HCT116 (cell line): Measurements from ENCODE around the gene ATP1B3.

Experiments used
- ELF1 ChIP-seq: IDR thresholded peaks from 2 replicates; pipeline ENCODE4 v1.6.1; 2012; ENCODE audit warnings: low read depth, borderline replicate concordance
- EZH2 ChIP-seq: fragments of 200-600 bp; sonication (generic); IDR thresholded peaks from 2 replicates; pipeline ENCODE4 v1.6.1; 2017; ENCODE audit warnings: antibody characterized with exemption, mixed run types
- EZH2phosphoT487 ChIP-seq: fragments of 200-600 bp; IDR thresholded peaks from 2 replicates; pipeline ENCODE4 v1.6.1; 2018; ENCODE audit warnings: antibody characterized with exemption, borderline replicate concordance
- POLR2AphosphoS5 ChIP-seq: IDR thresholded peaks from 2 replicates; pipeline ENCODE4 v1.6.1; 2011; ENCODE audit warnings: mild to moderate bottlenecking, low read depth, low read length, moderate library complexity
- TF ChIP-seq, protein P1 (sequence below), 3 experiments: fragments of 200-600 bp in 1 of 3; sonication (generic) in 1 of 3; IDR thresholded peaks in 2 of 3; conservative IDR thresholded peaks in 1 of 3; 2 replicates each; pipeline ENCODE4 v1.5.1; 2012 to 2017; ENCODE audit warnings: low read depth in 2 of 3, low read length in 2 of 3, antibody characterized with exemption in 1 of 3, borderline replicate concordance in 1 of 3, control low read depth in 1 of 3, mild to moderate bottlenecking in 1 of 3, mixed read lengths in 1 of 3, mixed run types in 1 of 3, moderate library complexity in 1 of 3; ENCODE audit not compliant: insufficient read depth in 1 of 3

DNA sequence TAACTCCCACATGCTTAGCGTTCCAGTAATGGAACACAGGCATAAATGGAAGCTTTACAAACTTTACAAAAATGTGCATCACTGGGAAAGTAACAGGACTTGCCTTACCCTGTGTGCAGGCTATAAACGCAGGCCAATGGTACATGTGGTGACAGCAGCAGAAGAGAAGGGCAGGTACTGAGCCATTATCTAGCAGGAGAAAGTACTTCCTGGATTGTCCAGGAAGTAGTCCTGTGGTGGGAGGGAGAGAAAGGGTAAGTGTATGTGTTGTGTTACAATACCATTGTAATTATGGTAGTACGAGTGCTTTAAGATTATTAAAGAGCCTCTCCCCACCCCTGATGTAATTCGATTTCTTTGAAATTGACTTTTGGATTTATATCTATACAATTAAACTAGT is 5.3 kb downstream of the ATP1B3 start:
- TF ChIP-seq, protein P1, sequence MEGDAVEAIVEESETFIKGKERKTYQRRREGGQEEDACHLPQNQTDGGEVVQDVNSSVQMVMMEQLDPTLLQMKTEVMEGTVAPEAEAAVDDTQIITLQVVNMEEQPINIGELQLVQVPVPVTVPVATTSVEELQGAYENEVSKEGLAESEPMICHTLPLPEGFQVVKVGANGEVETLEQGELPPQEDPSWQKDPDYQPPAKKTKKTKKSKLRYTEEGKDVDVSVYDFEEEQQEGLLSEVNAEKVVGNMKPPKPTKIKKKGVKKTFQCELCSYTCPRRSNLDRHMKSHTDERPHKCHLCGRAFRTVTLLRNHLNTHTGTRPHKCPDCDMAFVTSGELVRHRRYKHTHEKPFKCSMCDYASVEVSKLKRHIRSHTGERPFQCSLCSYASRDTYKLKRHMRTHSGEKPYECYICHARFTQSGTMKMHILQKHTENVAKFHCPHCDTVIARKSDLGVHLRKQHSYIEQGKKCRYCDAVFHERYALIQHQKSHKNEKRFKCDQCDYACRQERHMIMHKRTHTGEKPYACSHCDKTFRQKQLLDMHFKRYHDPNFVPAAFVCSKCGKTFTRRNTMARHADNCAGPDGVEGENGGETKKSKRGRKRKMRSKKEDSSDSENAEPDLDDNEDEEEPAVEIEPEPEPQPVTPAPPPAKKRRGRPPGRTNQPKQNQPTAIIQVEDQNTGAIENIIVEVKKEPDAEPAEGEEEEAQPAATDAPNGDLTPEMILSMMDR (IDR thresholded peaks at IDR 0.05 in 2 of 3, conservative IDR thresholded peaks at IDR 0.05 in 1 of 3; ENCODE audit: borderline replicate concordance in 1 of 3, insufficient read depth in 1 of 3, low read depth in 2 of 3, low read length in 2 of 3): no peak
- TF ChIP-seq POLR2AphosphoS5: no peak
- TF ChIP-seq EZH2: no peak
- TF ChIP-seq ELF1: no peak
- TF ChIP-seq EZH2phosphoT487: no peak
